Ishikawa (cell line): Measurements from ENCODE around the gene SAMD9L.

Experiments used
- CEBPB ChIP-seq: IDR thresholded peaks from 2 replicates; pipeline ENCODE4 v1.6.1; 2012
- CREB1 ChIP-seq: IDR thresholded peaks from 2 replicates; pipeline ENCODE4 v1.6.1; 2012; ENCODE audit warnings: low read depth
- EGR1 ChIP-seq: IDR thresholded peaks from 2 replicates; pipeline ENCODE4 v1.6.1; 2012
- EP300 ChIP-seq: IDR thresholded peaks from 2 replicates; pipeline ENCODE4 v1.6.1; 2012; ENCODE audit warnings: borderline replicate concordance
- FOXM1 ChIP-seq: IDR thresholded peaks from 2 replicates; pipeline ENCODE4 v1.6.1; 2012; ENCODE audit warnings: low read depth, borderline replicate concordance
- NFIC ChIP-seq: IDR thresholded peaks from 2 replicates; pipeline ENCODE4 v1.6.1; 2012
- RAD21 ChIP-seq: IDR thresholded peaks from 2 replicates; pipeline ENCODE4 v1.6.1; 2012; ENCODE audit warnings: low read depth
- REST ChIP-seq: IDR thresholded peaks from 2 replicates; pipeline ENCODE4 v1.6.1; 2012; ENCODE audit warnings: low read depth, mild to moderate bottlenecking
- TAF1 ChIP-seq: IDR thresholded peaks from 2 replicates; pipeline ENCODE4 v1.6.1; 2012; ENCODE audit warnings: low read depth, mild to moderate bottlenecking
- TCF12 ChIP-seq: IDR thresholded peaks from 2 replicates; pipeline ENCODE4 v1.6.1; 2012; ENCODE audit warnings: low read depth
- TEAD4 ChIP-seq: IDR thresholded peaks from 2 replicates; pipeline ENCODE4 v1.6.1; 2012
- USF1 ChIP-seq: IDR thresholded peaks from 2 replicates; pipeline ENCODE4 v1.6.1; 2012
- YY1 ChIP-seq: IDR thresholded peaks from 2 replicates; pipeline ENCODE4 v1.6.1; 2012; ENCODE audit warnings: low read depth
- ZBTB7A ChIP-seq: IDR thresholded peaks from 2 replicates; pipeline ENCODE4 v1.6.1; 2012; ENCODE audit warnings: low read depth
- TF ChIP-seq, protein P1 (sequence below): IDR thresholded peaks from 2 replicates; pipeline ENCODE4 v1.6.1; 2012

The SAMD9L gene

GRCh38 chr7:93140582-93141191, 7.5 kb downstream of the SAMD9L start:
- TF ChIP-seq, protein P1, sequence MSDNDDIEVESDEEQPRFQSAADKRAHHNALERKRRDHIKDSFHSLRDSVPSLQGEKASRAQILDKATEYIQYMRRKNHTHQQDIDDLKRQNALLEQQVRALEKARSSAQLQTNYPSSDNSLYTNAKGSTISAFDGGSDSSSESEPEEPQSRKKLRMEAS: no peak
- TF ChIP-seq TEAD4 (no peak), ZBTB7A (no peak)

- TF ChIP-seq REST (no peak), RAD21 (no peak), USF1 (no peak), CREB1 (no peak), ZBTB7A (no peak), EGR1 (no peak), NFIC (no peak), FOXM1 (no peak), TEAD4 (no peak), CEBPB (no peak), TAF1 (no peak), YY1 (no peak), TCF12 (no peak), EP300 (no peak)
- TF ChIP-seq, protein P1: no peak
Observed at GRCh38 chr7:93138576-93138975, 9.6 kb downstream of the SAMD9L start.

DNA sequence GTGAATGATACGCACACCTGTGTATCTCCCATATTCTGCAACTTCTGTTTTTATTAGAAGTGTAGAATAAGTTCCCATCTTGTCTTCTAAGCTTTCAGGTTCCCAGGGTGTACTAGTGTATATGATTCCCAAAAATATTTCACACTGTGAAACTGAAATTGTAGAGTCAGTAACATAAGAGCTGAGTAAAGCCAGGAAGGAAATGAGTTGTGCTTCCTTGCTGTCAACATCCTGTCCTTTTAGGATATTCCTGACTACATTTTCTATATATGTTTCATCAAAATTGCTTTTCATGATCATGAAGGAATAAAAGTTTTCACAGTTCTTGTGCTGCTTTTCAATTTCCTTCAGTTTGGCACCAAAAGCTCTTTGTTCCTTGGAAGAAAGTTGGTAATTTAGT, 15.2 kb downstream of the SAMD9L start:
- no peak for TF ChIP-seq YY1
- TF ChIP-seq TAF1: no peak
- no peak for TF ChIP-seq CREB1
- no peak for TF ChIP-seq FOXM1
- no peak for TF ChIP-seq NFIC
- no peak for TF ChIP-seq CEBPB
- TF ChIP-seq USF1: no peak
- TF ChIP-seq TCF12: no peak

GRCh38 chr7:93132216-93132615, 16.0 kb downstream of the SAMD9L start:
- TF ChIP-seq TAF1: no peak
- TF ChIP-seq FOXM1: no peak
- TF ChIP-seq TEAD4: no peak
- TF ChIP-seq RAD21: no peak

DNA sequence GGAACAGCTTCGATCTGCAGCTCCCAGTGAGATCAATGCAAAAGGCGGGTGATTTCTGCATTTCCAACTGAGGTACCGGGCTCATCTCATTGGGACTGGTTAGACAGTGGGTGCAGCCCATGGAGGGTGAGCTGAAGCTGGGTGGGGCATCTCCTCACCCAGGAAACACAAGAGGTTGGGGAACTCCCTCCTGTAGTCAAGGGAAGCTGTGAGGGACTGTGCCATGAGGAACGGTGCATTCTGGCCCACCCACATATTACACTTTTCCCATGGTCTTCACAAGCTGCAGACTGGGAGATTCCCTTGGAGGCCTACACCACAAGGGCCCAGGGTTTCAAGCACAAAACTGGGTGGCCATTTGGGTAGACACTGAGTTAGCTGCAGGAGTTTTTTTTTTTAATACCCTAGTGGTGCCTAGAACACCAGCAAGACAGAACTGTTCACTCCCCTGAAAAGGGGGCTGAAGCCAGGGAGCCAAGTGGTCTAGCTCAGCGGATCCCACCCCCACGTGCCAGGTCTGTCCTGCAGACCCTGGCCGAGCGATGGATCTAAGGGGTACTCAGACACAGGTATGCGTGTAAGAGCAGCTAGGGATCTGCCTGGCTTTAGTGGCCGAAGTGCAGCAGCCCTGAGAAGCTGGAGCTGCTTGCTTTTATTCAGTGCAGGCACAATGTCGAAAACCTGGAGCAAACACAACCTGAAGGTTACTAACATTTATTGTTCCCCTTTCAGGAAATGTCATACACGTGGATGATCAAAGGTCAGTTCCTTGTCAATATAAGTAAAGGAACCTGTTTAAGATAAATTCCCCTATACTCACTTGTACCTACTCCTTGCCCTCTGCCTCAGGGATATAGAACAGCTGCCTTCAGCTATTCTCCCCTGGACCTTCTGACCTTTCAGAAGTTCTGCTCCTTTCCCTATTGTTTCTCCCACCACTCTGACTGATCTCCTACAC, 27.3 kb downstream of the SAMD9L start:
- TF ChIP-seq RAD21: no peak
- TF ChIP-seq TAF1: no peak
- no peak for TF ChIP-seq TCF12
- no peak for TF ChIP-seq NFIC
- TF ChIP-seq EGR1: no peak
- TF ChIP-seq EP300: no peak
- no peak for TF ChIP-seq CREB1
- no peak for TF ChIP-seq REST
- TF ChIP-seq CEBPB: no peak
- TF ChIP-seq, protein P1: no peak
- TF ChIP-seq FOXM1: no peak
- no peak for TF ChIP-seq ZBTB7A
- TF ChIP-seq YY1: no peak
- no peak for TF ChIP-seq TEAD4
- TF ChIP-seq USF1: no peak
